GM19397 (cell line): ENCODE results near the gene CFAP97.
"Not testable (repeated sequence)": the region's sequence is repeated elsewhere in the genome, so short reads cannot be mapped to it uniquely, and the experiment has no call there.

ENCODE experiments used
- ATAC-seq: cut with Tn5 transposase; IDR thresholded peaks from one replicate; pipeline ENCODE4 v1.9.1; 2021; ENCODE audit warnings: mild to moderate bottlenecking, moderate library complexity; ENCODE audit not compliant: unreplicated experiment

The CFAP97 gene

GRCh38 chr4:185142912-185143600 is 60.7 kb downstream of the CFAP97 start, which contains the start of gene SLC25A4:
Gene SLC25A4, plus strand, starts transcription at chr4:185143266. Its CDS starts 107 bp downstream, at chr4:185143373.
- ATAC-seq: peak; percentile 98

DNA sequence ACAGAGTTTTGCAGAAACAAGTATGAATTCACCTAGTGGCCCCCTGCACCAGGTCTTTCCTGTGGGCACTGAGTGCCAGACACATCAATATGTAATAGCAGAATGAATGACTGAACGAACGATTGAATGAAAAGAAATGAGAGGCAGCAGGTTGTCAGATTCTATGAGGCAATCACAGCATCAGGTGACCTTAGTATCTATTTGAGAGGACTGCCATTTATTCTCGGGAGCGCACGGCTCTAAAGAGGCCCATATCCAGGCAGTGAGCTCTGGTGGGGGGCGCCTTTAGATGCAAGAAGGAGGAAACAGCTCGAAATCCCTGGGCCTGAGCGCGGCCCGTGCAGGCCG is 61.3 kb downstream of the CFAP97 start:
- ATAC-seq: no peak

DNA sequence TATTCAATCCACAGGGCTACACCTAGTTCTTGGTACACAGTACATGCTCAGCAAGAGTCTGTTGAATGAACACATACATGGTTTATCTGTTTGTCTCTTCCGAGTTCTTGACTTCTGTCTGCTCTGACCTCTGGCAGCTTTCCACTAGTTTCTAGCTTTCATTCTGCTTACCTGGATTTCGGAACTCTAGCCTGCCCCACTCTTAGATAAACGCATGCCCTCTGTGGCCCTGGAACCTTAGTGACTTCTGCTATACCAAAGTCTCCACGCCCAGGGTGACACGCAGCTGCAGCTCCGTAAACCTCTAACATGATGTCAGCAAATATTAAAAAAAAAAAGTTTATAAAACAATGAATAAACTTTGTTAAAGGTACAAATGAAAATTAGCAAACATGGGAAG is 62.0 kb downstream of the CFAP97 start:
- no peak for ATAC-seq

GRCh38 chr4:185139736-185140135 is 64.1 kb downstream of the CFAP97 start:
- ATAC-seq: no peak

DNA sequence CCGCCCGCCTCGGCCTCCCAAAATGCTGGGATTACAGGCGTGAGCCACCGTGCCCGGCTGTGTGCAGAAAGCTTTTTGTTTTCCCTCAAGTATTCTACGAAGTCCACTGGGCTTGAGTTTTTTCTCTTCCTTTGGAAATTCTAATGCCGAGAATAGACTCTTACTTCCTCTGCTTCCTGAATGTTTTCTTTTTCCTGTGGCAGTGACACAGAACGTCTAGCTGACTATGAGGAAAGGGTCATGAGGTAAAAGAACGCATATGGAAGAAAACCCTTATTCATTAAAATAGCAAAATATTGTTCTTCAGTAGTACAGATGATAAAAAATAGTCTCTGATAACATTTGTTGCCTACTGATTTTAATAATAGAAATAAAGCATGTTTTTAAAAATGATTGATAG is 65.6 kb downstream of the CFAP97 start:
- ATAC-seq: no peak

DNA sequence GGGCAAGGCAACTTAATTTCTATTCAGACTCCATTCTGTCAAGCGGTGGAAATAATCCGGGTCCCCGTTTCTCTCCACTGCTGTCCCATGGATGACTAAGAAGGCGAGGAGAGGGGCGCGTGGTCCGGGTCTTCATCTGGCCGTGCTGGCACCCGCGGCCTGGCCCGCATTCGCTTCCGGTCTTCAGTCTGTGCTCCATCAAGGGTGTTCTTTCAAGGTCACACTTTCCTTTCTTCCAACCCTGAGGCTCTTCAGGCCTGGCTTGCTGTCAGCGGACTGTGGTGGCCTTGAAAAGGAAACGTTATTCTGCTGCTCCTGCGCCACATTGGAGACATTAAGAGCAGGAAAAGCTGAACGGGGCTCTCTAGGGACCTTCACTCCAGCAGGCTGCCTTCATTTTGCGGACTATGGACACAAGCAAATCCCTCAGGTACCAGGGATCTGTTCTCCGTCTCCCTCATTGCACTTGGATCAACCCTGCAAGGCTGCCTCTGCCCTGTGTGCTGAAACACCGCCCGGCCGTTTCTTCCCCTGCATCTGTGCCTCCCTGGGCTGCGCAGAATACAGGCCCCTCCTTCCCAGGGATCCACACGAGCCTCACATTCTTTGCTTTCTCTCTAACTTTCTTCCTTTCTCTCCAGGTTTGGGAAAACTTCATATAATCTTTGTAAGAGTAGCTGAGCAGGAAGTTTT is 66.4 kb downstream of the CFAP97 start:
- ATAC-seq: no peak

- ATAC-seq: peak; percentile 73
Measured at GRCh38 chr4:185134307-185134869, 69.4 kb downstream of the CFAP97 start.

- ATAC-seq: no peak
Measured at GRCh38 chr4:185128272-185129119, 75.3 kb downstream of the CFAP97 start.

DNA sequence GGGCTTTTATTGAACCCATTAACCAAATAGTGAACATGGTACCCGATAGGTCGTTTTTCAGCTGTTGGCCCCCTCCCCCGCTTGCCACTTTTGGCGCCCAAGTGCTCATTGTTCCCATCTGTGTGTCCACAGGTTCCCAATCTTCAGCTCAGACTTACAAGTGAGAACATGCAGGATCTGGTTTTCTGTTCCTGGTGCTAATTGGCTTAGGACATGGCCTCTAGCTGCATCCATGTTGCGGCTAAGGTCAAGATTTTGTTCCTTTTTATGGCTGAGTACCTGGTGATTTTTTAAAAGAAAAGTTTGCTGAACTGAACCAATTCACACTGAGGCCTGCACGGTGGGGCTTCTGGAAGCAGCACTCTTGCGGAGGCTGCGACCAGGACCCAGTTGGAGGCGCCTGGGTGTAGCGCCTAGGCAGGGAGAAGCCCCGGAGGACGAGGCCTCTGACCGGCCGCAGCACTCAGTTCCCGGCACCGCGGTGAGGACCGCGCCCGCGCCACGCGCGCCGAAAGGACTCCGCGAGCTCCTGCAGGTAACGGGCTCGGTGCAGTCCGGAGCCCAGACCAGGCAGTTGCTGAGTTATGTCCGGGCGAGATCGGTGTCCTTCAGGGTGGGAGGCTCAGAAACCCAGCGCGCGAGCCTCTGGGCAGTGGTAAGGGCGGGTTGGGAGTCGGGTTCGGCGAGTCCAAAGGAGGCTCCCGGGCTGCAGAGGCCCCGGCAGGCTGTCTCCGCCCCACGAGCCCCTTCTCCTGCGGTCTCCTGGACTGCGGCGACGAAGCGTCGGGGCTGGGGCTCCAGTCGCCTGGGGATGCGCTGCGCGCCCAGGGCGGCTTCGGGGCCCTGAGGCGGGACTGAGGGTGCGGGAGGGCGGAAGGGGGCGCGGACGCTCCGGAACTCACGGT is 76.5 kb downstream of the CFAP97 start:
- ATAC-seq: no peak

- ATAC-seq: no peak
Measured at GRCh38 chr4:185124006-185124405, 79.8 kb downstream of the CFAP97 start.

DNA sequence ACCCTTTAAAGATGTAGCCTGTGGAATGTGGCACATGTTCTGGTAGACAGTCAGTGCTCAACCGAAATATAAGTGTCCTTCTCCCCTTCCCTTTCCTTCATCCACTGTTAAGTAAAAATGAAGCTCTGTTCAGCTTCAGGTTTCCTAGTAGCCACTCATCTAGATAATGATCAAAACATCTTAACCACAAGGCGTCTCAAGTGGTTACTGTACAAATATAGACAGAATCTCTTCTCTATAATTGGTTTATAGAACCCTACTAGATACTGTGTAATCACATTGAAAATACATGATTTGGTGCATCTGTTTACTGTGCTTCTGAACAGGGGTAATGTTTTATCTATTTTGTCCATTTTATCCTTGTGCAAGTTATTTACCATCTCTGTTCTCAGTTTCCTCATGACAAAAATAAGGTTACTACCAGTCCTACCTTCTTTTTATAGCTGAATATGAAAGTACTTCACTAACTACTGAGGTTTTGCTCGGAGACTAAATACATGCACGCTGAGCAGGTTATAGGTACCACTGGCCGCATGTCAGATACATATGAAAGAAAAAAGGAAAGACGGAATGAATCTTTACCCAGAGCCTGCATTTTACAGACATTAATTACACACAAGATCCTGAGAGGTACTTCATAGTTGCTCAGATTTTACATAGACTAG is 81.0 kb downstream of the CFAP97 start:
- ATAC-seq: no peak

- no peak for ATAC-seq
Measured at GRCh38 chr4:185120631-185120946, 83.2 kb downstream of the CFAP97 start.

GRCh38 chr4:185119927-185120630 is 83.7 kb downstream of the CFAP97 start:
- no peak for ATAC-seq

DNA sequence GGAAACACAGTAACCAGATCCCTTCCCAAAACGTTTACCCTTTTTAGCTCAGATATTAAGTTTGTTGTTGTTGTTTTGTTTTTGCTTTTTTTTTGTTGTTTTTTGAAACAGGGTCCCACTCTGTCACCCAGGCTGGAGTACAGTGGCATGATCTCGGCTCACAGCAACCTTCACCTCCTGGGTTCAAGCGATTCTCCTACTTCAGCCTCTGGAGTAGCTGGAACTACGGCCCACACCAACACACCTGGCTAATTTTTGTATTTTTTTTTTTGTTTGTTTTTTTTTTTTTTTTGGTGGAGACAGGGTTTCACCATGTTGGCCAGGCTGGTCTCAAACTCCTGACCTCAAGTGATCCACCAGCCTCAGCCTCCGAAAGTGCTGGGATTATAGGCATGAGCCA is 84.3 kb downstream of the CFAP97 start:
- not testable (repeated sequence) for ATAC-seq

DNA sequence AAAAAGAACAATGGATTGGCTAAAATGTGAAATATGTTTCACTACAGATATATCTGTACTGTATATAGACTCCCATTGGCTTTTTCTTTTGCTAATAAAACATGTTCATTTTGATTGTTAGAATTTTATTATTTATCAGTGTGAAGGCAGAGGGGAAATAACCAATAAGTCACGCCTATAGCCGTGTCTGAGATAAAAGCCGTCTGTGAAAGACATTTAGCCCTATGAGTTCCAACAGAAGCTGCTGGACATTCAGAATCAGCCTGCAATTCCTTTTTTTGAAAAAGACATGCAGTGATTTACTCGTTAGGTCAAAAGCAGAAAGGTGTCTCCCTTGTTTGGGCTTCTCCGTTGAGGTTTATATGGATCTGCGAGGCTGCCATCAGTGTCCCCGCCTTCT is 84.9 kb downstream of the CFAP97 start:
- no peak for ATAC-seq

- ATAC-seq: no peak
Measured at GRCh38 chr4:185117300-185117934, 86.4 kb downstream of the CFAP97 start.

DNA sequence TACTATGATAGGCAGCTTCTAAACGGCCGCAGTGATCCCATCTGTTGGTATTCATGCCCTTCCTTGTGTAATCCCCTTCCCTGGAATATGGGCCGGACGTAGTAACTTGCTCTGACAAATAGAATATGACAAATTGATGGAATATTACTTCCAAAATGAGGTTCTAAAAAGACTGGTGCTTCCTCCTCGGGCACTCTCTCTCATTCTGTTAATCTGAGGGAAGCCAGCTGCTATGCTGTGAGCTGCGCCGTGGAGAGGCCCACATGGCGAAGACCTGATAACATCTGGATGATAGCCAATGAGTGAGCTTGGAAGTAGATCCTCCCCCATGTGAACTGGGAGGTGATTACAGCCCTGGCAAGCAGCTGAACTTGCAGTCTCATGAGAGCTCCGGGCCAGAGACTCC is 88.0 kb downstream of the CFAP97 start:
- no peak for ATAC-seq

GRCh38 chr4:185113340-185113739 is 90.5 kb downstream of the CFAP97 start:
- ATAC-seq: no peak

GRCh38 chr4:185112104-185112503 is 91.7 kb downstream of the CFAP97 start:
- no peak for ATAC-seq
